ENCODE data around the gene STK11IP. TPM values are rescaled to one million over a fixed set of nuclear protein-coding genes. Genes with fewer than 3 reads are reported as not detected.
A peak's percentile ranks its signal among the peaks of the same experiment; 100 is the strongest.

STK11IP gene
- total and polyA plus RNA-seq, 2 of the 13 experiments (the other 11 are each of a cell fraction or from before 2014, with no cell fraction given): 12.8 to 24.0 TPM

DNA sequence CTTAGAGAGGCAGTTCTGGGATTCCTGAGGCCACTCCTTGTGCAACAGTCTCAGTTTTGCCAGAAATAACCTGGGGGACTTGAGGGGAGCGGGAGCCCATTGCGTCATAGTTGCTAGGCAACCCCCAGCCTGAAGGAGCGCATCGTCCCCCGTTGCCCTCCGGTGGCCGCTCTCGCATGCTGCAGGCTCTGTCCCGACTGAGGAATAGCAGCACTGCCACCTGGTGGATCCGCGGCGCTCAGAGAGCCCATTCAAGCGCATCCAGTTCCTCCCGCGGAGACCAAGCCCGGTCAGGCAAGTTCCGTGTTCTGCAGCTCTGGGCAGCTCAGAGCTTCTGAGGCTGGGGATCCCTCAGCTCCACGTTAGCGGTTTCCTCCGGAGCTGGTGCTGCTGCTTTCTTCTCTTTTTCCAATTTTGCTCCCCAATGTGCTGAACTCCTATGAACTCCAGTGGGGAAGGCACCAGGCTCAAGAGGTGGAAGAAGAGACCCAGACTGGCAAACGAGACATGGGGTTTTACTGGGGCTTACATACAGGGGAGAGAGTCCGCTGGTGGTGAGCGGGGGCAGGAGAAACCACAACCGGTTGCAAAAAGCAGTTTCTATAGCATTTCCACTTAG, 44.9 kb downstream of the STK11IP start (continued):
- TF ChIP-seq TCF12 (IDR thresholded peaks at IDR 0.05) (no peak), TCF12 (CRISPR knock-in tag; IDR thresholded peaks at IDR 0.05) (no peak), ZNF10 (CRISPR knock-in tag; IDR thresholded peaks at IDR 0.05; ENCODE audit: borderline replicate concordance, low read depth) (no peak), TERF1 (CRISPR knock-in tag; IDR thresholded peaks at IDR 0.05) (no peak), ZNF660 (CRISPR knock-in tag; IDR thresholded peaks at IDR 0.05; ENCODE audit: borderline replicate concordance, low read depth) (no peak), SP140L (CRISPR knock-in tag; IDR thresholded peaks at IDR 0.05; ENCODE audit: borderline replicate concordance) (no peak; the same call in 1 of the 2 replicates), THAP7 (CRISPR knock-in tag; IDR thresholded peaks at IDR 0.05) (no peak), ZNF275 (CRISPR knock-in tag; IDR thresholded peaks at IDR 0.05; ENCODE audit: borderline replicate concordance) (no peak), KDM3A (CRISPR knock-in tag; IDR thresholded peaks at IDR 0.05; ENCODE audit: low read depth) (peak; percentile 98), HOXA9 (CRISPR knock-in tag; IDR thresholded peaks at IDR 0.05; ENCODE audit: borderline replicate concordance) (no peak), ZNF225 (CRISPR knock-in tag; IDR thresholded peaks at IDR 0.05) (peak; percentile 34; the same call in 1 of the 2 replicates), PLSCR1 (CRISPR knock-in tag; IDR thresholded peaks at IDR 0.05; ENCODE audit: borderline replicate concordance) (no peak), NFYC (CRISPR knock-in tag; IDR thresholded peaks at IDR 0.05) (peak; percentile 31; the same call in 1 of the 2 replicates), IKZF5 (CRISPR knock-in tag; IDR thresholded peaks at IDR 0.05) (peak; percentile 94), ZNF451 (CRISPR knock-in tag; IDR thresholded peaks at IDR 0.05) (peak; percentile 82; the same call in 1 of the 2 replicates), ZSCAN29 (CRISPR knock-in tag; conservative IDR thresholded peaks at IDR 0.05) (no peak), ZFP1 (CRISPR knock-in tag; IDR thresholded peaks at IDR 0.05) (0 out of 2 replicates have a peak, but pooled peaks have one; percentile 81), HIVEP1 (CRISPR knock-in tag; IDR thresholded peaks at IDR 0.05) (peak; percentile 71; the same call in 1 of the 2 replicates), ARNT (IDR thresholded peaks at IDR 0.05) (no peak), ZNF136 (CRISPR knock-in tag; IDR thresholded peaks at IDR 0.05; ENCODE audit: low read depth) (no peak), ZNF138 (CRISPR knock-in tag; IDR thresholded peaks at IDR 0.05; ENCODE audit: low read depth) (no peak), MZF1 (CRISPR knock-in tag; IDR thresholded peaks at IDR 0.05; ENCODE audit: borderline replicate concordance) (no peak), NAIF1 (CRISPR knock-in tag; IDR thresholded peaks at IDR 0.05; ENCODE audit: borderline replicate concordance) (no peak), SALL2 (CRISPR knock-in tag; IDR thresholded peaks at IDR 0.05) (peak; percentile 78; the same call in 1 of the 2 replicates), ZNF552 (CRISPR knock-in tag; IDR thresholded peaks at IDR 0.05; ENCODE audit: borderline replicate concordance) (no peak)

Data from HepG2 (cell line).